Measurements from ENCODE around the gene ABCC5.
A peak's percentile ranks its signal among the peaks of the same experiment; 100 is the strongest.
"Not testable (repeated sequence)": the region's sequence is repeated elsewhere in the genome, so short reads cannot be mapped to it uniquely, and the experiment has no call there.

The ABCC5 gene

DNA sequence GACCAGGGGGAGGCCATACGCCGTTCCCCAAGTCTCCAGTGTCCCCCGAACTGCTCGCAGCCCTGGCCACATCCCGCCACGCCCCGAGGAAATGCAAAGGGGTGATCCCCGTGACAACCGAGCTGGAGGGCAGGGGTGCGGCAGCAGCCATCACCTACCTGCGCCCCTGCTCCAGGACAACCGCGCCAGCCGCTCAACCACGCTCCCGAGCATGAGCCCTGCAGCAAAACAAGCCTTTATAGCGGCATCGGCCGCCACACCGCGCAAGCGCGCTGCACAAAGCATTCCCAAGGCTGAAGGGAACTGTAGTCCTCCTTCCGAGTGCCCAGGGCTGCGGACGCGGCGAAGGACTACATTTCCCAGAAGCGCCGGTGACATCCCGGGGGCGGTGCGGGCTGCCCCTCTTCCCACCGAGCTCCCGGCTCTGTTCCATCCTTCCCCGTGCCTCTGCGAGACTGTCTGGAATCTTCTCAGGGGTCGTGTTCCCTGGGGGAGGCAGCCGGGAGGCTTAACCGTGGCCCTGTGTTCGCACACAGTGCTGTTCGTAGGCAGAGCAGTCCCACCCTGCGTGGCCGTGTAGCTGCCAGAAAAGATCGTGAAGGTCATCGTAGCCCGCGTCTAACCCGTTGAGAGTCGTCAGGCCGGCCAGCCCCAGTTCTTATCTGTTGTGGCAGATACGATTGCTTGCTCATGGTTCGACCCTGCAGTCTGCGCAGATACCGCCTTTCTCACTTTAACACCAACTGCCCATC is at the start of gene ABCC5:
TSS of gene ABCC5 (minus strand) at position 213 of the 752 bp plus-strand sequence. CDS start 3,492 bp downstream, outside the sequence.
- DNase-seq, result peak; percentile 82

GRCh38 chr3:184066211-184066610 is 48.5 kb upstream of the ABCC5 start:
- no peak for DNase-seq

DNA sequence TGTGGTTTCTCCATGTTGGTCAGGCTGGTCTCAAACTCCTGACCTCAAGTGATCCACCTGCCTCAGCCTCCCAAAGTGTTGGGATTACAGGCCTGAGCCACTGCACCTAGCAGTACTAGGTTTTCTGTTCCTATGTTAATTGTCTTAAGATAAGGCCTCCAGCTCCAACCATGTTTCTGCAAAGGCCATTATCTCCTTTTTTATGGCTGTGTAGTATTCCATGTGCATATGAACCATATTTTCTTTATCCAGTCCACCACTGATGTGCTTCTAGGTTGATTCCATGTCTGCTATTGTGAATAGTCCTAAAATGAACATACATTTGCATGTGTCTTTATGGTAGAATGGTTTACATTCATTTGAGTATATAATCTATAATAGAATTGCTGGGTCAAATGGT is 45.0 kb upstream of the ABCC5 start:
- DNase-seq, result no peak

DNA sequence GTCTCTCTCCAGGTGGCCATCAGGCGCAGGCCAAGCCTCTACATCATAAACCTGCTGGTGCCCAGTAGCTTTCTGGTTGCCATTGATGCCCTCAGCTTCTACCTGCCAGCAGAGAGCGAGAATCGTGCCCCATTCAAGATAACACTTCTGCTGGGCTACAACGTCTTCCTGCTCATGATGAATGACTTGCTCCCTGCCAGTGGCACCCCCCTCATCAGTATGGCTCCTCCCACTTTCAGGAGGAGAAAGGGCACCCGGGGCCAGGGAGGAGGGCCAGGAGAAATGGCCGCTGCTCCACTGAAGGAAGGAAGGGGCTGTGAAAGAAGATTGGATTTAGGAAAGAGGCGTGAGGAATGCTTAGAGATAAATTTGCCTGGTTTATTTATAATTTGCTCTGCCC is 41.7 kb upstream of the ABCC5 start:
- DNase-seq, result no peak

GRCh38 chr3:184058029-184058428 is 40.3 kb upstream of the ABCC5 start:
- no peak for DNase-seq

DNA sequence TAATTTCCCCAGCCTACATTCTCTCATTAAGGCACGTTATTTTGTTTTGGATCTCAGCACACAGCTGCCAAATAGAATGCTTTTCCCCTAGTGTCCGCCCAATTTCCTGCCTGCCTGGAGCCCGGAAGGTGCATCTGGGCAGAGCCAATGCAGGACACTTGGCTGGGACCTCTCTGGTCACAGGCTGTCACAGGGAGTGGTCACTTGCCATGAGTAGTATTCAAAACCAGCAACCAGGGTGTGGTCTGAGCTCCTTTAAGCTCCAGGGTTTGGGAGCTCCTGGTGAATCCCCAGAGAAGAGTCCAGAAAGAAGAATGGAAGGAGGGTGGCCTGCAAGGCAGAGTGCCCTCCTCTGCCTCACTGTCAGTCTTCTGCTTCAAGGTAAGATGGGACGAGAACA is 35.1 kb upstream of the ABCC5 start, which contains the start of gene HTR3C:
TSS of gene HTR3C (plus strand) at position 281 of the 400 bp plus-strand sequence. CDS start at position 315, 34 bp downstream.
- no peak for DNase-seq

GRCh38 chr3:184050217-184050847 is 32.6 kb upstream of the ABCC5 start:
- DNase-seq, result no peak

GRCh38 chr3:184045995-184046394 is 28.3 kb upstream of the ABCC5 start:
- DNase-seq, result no peak

DNA sequence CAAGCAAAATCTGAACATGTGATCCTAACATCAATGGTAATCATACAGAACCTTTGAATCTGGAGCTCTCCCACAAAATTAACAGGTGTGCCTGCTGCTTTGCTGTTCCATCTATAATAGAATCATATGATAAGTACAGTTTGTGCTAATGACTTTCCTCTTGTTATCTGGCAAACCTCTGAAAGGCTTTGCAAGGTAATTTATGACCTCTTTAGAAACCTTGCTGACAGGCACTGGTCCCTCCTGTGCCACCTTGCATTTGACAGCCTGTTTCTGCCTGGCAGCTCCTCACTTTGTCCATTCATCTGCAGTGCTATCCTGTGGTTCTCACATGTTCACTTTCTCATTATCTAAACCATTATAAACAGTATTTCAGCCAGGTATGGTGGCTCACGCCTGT is 24.9 kb upstream of the ABCC5 start:
- DNase-seq, result no peak

- no peak for DNase-seq
Observed at GRCh38 chr3:184040010-184040409, 22.3 kb upstream of the ABCC5 start.

DNA sequence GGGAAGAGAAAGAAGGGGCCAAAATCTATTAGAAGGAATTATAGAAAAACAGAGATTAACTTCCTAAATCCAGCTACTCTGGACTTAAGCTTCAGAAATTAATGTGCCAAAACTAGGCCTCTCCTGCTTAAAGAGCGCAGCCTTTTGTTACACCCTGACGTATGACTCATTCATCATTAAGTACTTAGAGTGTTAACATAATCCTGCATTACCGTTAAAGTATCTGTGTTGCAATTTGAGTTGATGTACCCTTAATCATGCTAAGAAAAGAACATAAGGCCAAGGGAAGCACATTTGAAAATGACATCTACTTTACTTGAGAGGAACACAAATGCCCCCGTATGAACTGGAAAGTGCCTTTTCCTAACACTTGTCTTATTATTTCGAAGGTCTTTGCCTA is 21.7 kb upstream of the ABCC5 start:
- no peak for DNase-seq

DNA sequence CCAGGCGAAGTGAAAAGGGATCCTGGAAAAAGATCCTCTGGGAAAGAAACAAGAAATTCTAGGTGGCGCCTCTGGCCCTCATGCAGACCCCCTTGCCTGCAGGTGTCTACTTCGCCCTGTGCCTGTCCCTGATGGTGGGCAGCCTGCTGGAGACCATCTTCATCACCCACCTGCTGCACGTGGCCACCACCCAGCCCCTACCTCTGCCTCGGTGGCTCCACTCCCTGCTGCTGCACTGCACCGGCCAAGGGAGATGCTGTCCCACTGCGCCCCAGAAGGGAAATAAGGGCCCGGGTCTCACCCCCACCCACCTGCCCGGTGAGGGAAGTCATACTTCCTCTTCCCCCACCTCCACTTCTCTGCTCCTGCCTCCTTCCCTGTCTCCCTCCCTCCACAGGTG is 20.6 kb upstream of the ABCC5 start:
- DNase-seq, result not testable (repeated sequence)

GRCh38 chr3:184037816-184038215 is 20.1 kb upstream of the ABCC5 start:
- no peak for DNase-seq

DNA sequence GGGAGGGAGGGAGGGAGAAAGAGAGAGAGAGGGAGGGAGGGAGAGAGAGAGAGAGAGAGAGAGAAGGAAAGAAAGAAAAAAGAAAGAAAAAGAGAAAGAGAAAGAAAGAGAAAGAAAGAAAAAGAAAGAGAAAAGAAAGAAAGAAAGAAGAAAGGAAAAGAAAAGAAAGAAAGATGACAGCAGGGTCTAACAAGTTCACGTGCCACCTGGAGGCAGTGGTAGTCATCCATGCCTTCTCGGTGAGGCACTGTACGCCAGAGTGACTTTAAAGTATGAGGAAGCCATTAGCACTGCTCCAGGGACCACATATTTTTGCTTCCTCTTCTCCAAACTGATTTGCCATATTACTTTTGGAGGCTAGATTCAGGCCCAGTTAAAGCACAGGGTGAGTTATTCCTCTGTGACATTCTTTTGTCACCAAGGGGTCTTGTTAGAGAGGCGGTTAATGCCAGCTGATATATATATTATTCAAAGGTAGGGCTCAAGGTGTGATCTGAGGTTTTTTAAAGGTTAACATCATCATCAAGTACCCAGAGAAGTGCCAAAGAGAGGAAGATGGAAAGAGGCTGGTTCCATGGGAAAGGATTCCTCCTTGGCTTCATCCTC is 13.6 kb upstream of the ABCC5 start, which contains the start of gene HTR3D:
TSS of gene HTR3D (plus strand) at position 556 of the 606 bp plus-strand sequence. CDS start at position 556, 0 bp downstream.
- no peak for DNase-seq

DNA sequence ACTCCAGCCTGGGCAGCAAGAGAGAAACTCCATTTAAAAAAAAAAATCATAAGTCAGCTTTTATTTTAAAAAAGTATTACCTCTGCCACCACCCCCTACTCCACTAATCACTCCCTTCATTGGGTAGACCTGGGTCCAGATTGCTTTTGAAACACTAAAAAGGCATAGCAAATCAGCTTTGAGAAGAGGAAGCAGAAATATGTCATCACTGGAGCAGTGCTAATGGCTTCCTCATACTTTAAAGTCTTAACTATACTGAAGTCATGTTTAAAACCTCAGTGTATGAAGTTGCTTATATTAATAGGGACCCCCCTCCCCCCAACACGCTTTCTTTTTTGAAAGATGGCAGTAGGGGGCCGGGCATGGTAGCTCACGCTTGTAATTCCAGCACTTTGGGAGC is 12.9 kb upstream of the ABCC5 start:
- DNase-seq, result no peak

DNA sequence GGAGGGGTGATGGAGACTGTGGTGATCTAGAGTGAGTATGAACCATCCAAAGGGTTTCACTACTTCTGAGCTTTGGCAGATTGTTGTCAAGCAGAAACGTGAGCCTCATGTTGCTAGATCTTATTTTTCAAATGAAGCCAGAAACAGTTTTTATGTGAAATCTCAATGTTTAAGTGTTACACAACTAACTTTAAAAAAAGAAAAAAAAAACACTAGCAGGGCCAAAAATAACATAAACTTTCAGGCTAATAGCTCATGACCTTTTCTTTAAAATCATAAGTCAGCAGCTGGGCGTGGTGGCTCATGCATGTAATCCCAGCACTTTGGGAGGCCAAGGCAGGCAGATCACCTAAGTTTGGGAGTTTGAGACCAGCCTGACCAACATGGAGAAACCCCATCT is 11.8 kb upstream of the ABCC5 start:
- DNase-seq, result no peak

GRCh38 chr3:184028275-184028890 is 10.7 kb upstream of the ABCC5 start:
- not testable (repeated sequence) for DNase-seq

- not testable (repeated sequence) for DNase-seq
Observed at GRCh38 chr3:184025256-184025655, 7.6 kb upstream of the ABCC5 start.

DNA sequence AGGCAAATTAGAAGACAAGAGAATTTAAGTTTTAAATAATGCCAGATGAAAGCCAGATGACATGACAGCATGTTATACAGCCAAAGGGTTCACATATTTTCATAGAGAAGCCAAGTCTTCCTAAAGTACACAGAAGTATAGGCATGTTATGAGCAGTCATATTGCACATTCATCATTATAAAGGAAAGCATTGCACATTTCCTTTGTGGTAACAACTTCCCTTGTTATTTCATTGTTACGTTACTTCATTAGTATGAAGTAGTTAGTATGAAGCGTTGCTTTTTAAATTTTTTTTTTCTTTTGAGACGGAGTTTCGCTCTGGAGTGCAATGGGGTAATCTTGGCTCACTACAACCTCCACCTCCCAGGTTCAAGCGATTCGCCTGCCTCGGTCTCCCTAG is 4.6 kb upstream of the ABCC5 start:
- DNase-seq, result no peak

- DNase-seq, result no peak
Observed at GRCh38 chr3:184018424-184018973, 815 bp upstream of the ABCC5 start.

DNA sequence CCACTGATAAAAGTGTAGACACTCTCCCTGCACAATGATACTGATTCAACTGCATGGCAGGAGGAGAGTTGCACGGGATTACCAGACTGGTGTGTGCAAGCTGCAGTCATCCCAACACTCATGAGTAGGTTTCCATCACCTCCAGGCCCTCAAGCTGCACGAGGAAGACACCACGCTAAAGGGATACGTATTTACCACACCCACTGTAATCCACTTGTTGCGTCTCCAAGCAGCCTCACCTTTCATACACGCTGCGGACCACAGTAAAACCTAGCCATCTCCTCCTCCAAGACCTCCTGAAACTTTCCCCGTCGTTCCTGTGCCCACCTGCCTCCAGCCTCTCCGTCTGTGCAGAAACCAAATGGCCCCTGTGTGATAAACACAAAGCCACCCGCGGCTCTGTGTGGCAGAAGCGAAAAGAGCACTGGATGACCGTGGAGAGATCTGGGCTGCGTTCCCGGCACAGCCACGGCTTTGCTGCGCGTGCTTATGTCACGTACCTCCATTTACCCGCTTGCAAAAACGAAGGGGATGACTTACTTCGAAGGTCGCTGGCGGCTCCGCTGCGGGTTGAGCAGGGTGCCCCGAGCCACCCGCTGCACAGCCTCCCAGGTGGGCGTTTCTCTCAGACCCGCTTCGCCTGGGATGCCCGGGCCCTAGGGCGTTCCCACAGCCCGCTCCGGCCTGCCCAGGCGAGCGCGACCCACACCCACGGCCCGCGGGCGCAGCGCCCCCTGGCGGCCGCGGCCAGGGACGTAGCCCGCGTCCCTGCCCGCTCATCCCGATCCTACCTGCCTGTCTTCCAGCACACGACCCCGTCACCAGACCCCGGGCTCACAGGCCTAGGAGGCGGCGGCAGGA is 643 bp downstream of the ABCC5 start:
- peak; percentile 71 for DNase-seq

GRCh38 chr3:184016169-184016570 is 1.5 kb downstream of the ABCC5 start:
- DNase-seq, result no peak
